ENCODE measurements around the gene SENP5.

Gene SENP5

GRCh38 chr3:196968233-196969133 lies 100.8 kb downstream of the SENP5 start, which contains the start of gene PIGZ:
Gene PIGZ, minus strand, starts transcription at chr3:196968833. Its CDS starts 16,802 bp downstream, at chr3:196952031.
- ChIA-PET CTCF (interaction anchor here (0.9 to 2.5 kb wide), 3 partner anchors 16 to 63 kb away, joined by 3 to 7 read pairs (median 3); no protein-coding TSS in a partner anchor), POLR2A (interaction anchor here (0.6 kb wide), 1 partner anchor 11 kb away, joined by 3 read pairs; no protein-coding TSS in a partner anchor)
- Histone ChIP-seq H3K4me3 (ENCODE audit: control insufficient read depth in 1 of 7, extremely low read depth in 1 of 7, insufficient read depth in 4 of 7, low read depth in 2 of 7, low read length in 6 of 7) (peak within 1 kb of the TSS; percentile 57 to 81 (median 73)), H3K27ac (ENCODE audit: insufficient read depth in 1 of 2, low read depth in 1 of 2, low read length in 2 of 2, poor library complexity in 1 of 2, severe bottlenecking in 2 of 2) (peak within 1 kb of the TSS in 1 of 2 experiments; percentile 43), H3K36me3 (ENCODE audit: control insufficient read depth in 4 of 4, insufficient read depth in 4 of 4, low read length in 3 of 4) (peaks cover 0 to 24% (median 2%) of the 10 kb centered on the region in 4 experiments), H3K9me3 (ENCODE audit: control extremely low read depth in 1 of 5, control insufficient read depth in 4 of 5, insufficient read depth in 2 of 5, low read depth in 1 of 5, low read length in 4 of 5) (peaks cover 0 to 2% (median 0%) of the 10 kb centered on the region in 5 experiments), H3K27me3 (replicated peaks in 2 of 5; ENCODE audit: control insufficient read depth in 4 of 5, insufficient read depth in 5 of 5, low read length in 4 of 5) (peaks cover 0 to 5% (median 0%) of the 10 kb centered on the region in 5 experiments), H3K4me1 (ENCODE audit: control extremely low read depth in 1 of 4, control insufficient read depth in 4 of 4, insufficient read depth in 4 of 4, low read length in 3 of 4) (peaks cover 0 to 21% (median 17%) of the 10 kb centered on the region in 4 experiments)
- DNase-seq: peak; percentile 17 to 50 (median 37)
- WGBS (ENCODE audit: insufficient coverage): 1% methylated on average over 76 of the region's 98 CpGs

GRCh38 chr3:196969134-196969659 lies 101.5 kb downstream of the SENP5 start:
- ChIA-PET CTCF (interaction anchor here (0.7 to 2.5 kb wide), 8 partner anchors 9 to 63 kb away, joined by 3 to 7 read pairs (median 4); no protein-coding TSS in a partner anchor), POLR2A (interaction anchor here (0.6 to 1.1 kb wide), 3 partner anchors 12 to 101 kb away, joined by 3 to 5 read pairs (median 3); partner anchors contain the start of gene NCBP2)
- peaks cover 0 to 21% (median 17%) of the 10 kb centered on the region in 4 experiments for H3K4me1 ChIP-seq (ENCODE audit: control extremely low read depth in 1 of 4, control insufficient read depth in 4 of 4, insufficient read depth in 4 of 4, low read length in 3 of 4)
- peak; percentile 24 to 70 (median 68) for DNase-seq
- H3K4me3 ChIP-seq (ENCODE audit: control insufficient read depth in 1 of 7, extremely low read depth in 1 of 7, insufficient read depth in 4 of 7, low read depth in 2 of 7, low read length in 6 of 7): peak overlapping the region; percentile 57 to 81 (median 73)
- H3K27ac ChIP-seq (ENCODE audit: insufficient read depth in 1 of 2, low read depth in 1 of 2, low read length in 2 of 2, poor library complexity in 1 of 2, severe bottlenecking in 2 of 2): peak overlapping the region in 1 of 2 experiments; percentile 43
- peaks cover 0 to 5% (median 0%) of the 10 kb centered on the region in 5 experiments for H3K27me3 ChIP-seq (replicated peaks in 2 of 5; ENCODE audit: control insufficient read depth in 4 of 5, insufficient read depth in 5 of 5, low read length in 4 of 5)
- H3K9me3 ChIP-seq (ENCODE audit: control extremely low read depth in 1 of 5, control insufficient read depth in 4 of 5, insufficient read depth in 2 of 5, low read depth in 1 of 5, low read length in 4 of 5): peaks cover 0 to 2% (median 0%) of the 10 kb centered on the region in 5 experiments
- WGBS (ENCODE audit: insufficient coverage): 2% methylated on average over 71 of the region's 72 CpGs
- peaks cover 0 to 22% (median 2%) of the 10 kb centered on the region in 4 experiments for H3K36me3 ChIP-seq (ENCODE audit: control insufficient read depth in 4 of 4, insufficient read depth in 4 of 4, low read length in 3 of 4)

- H3K4me3 ChIP-seq (ENCODE audit: control insufficient read depth in 1 of 7, extremely low read depth in 1 of 7, insufficient read depth in 4 of 7, low read depth in 2 of 7, low read length in 6 of 7): peak overlapping the region; percentile 57 to 81 (median 73)
- POLR2A ChIA-PET: interaction anchor here (0.5 to 1.1 kb wide), 3 partner anchors 27 to 783 kb away, joined by 3 to 5 read pairs (median 3); partner anchors contain the start of gene NCBP2
Measured at GRCh38 chr3:196969660-196970546, 102.2 kb downstream of the SENP5 start.

GRCh38 chr3:196970547-196971093 lies 102.9 kb downstream of the SENP5 start:
- Histone ChIP-seq H3K4me1 (ENCODE audit: control extremely low read depth in 1 of 4, control insufficient read depth in 4 of 4, insufficient read depth in 4 of 4, low read length in 3 of 4) (peaks cover 0 to 21% (median 17%) of the 10 kb centered on the region in 4 experiments), H3K4me3 (ENCODE audit: control insufficient read depth in 1 of 7, extremely low read depth in 1 of 7, insufficient read depth in 4 of 7, low read depth in 2 of 7, low read length in 6 of 7) (no peak overlapping the region), H3K27ac (ENCODE audit: insufficient read depth in 1 of 2, low read depth in 1 of 2, low read length in 2 of 2, poor library complexity in 1 of 2, severe bottlenecking in 2 of 2) (no peak overlapping the region), H3K9me3 (ENCODE audit: control extremely low read depth in 1 of 5, control insufficient read depth in 4 of 5, insufficient read depth in 2 of 5, low read depth in 1 of 5, low read length in 4 of 5) (peaks cover 0 to 2% (median 0%) of the 10 kb centered on the region in 5 experiments), H3K36me3 (ENCODE audit: control insufficient read depth in 4 of 4, insufficient read depth in 4 of 4, low read length in 3 of 4) (peaks cover 0 to 17% (median 2%) of the 10 kb centered on the region in 4 experiments), H3K27me3 (replicated peaks in 2 of 5; ENCODE audit: control insufficient read depth in 4 of 5, insufficient read depth in 5 of 5, low read length in 4 of 5) (peaks cover 0 to 5% (median 0%) of the 10 kb centered on the region in 5 experiments)
- WGBS (ENCODE audit: insufficient coverage): 96% methylated on average over 15 of the region's 15 CpGs
- ChIA-PET CTCF (interaction anchor here (0.7 to 1.7 kb wide), 7 partner anchors 11 to 135 kb away, joined by 3 to 6 read pairs (median 3); no protein-coding TSS in a partner anchor), POLR2A (no interaction called here)
- DNase-seq: no peak

More at GRCh38 chr3:196969660-196970546, 102.2 kb downstream of the SENP5 start:
- H3K9me3 ChIP-seq (ENCODE audit: control extremely low read depth in 1 of 5, control insufficient read depth in 4 of 5, insufficient read depth in 2 of 5, low read depth in 1 of 5, low read length in 4 of 5): peaks cover 0 to 2% (median 0%) of the 10 kb centered on the region in 5 experiments
- 11% methylated on average over 75 of the region's 100 CpGs for WGBS (ENCODE audit: insufficient coverage)
- H3K4me1 ChIP-seq (ENCODE audit: control extremely low read depth in 1 of 4, control insufficient read depth in 4 of 4, insufficient read depth in 4 of 4, low read length in 3 of 4): peaks cover 0 to 21% (median 17%) of the 10 kb centered on the region in 4 experiments
- H3K36me3 ChIP-seq (ENCODE audit: control insufficient read depth in 4 of 4, insufficient read depth in 4 of 4, low read length in 3 of 4): peaks cover 0 to 22% (median 2%) of the 10 kb centered on the region in 4 experiments
- CTCF ChIA-PET: interaction anchor here (0.7 to 2.5 kb wide), 11 partner anchors 9 to 134 kb away, joined by 3 to 7 read pairs (median 4); no protein-coding TSS in a partner anchor
- H3K27ac ChIP-seq (ENCODE audit: insufficient read depth in 1 of 2, low read depth in 1 of 2, low read length in 2 of 2, poor library complexity in 1 of 2, severe bottlenecking in 2 of 2): no peak overlapping the region
- DNase-seq: peak; percentile 67 to 79 (median 78)
- peaks cover 0 to 5% (median 0%) of the 10 kb centered on the region in 5 experiments for H3K27me3 ChIP-seq (replicated peaks in 2 of 5; ENCODE audit: control insufficient read depth in 4 of 5, insufficient read depth in 5 of 5, low read length in 4 of 5)

- Histone ChIP-seq H3K4me1 (ENCODE audit: control extremely low read depth in 1 of 4, control insufficient read depth in 4 of 4, insufficient read depth in 4 of 4, low read length in 3 of 4) (peaks cover 0 to 21% (median 17%) of the 10 kb centered on the region in 4 experiments), H3K4me3 (ENCODE audit: control insufficient read depth in 1 of 7, extremely low read depth in 1 of 7, insufficient read depth in 4 of 7, low read depth in 2 of 7, low read length in 6 of 7) (no peak overlapping the region), H3K27me3 (replicated peaks in 2 of 5; ENCODE audit: control insufficient read depth in 4 of 5, insufficient read depth in 5 of 5, low read length in 4 of 5) (peaks cover 0 to 5% (median 0%) of the 10 kb centered on the region in 5 experiments), H3K9me3 (ENCODE audit: control extremely low read depth in 1 of 5, control insufficient read depth in 4 of 5, insufficient read depth in 2 of 5, low read depth in 1 of 5, low read length in 4 of 5) (peaks cover 0 to 2% (median 0%) of the 10 kb centered on the region in 5 experiments), H3K27ac (ENCODE audit: insufficient read depth in 1 of 2, low read depth in 1 of 2, low read length in 2 of 2, poor library complexity in 1 of 2, severe bottlenecking in 2 of 2) (no peak overlapping the region), H3K36me3 (ENCODE audit: control insufficient read depth in 4 of 4, insufficient read depth in 4 of 4, low read length in 3 of 4) (peaks cover 0 to 13% (median 0%) of the 10 kb centered on the region in 4 experiments)
- DNase-seq: no peak
- POLR2A ChIA-PET: no interaction called here
- 91% methylated on average over 6 of the region's 7 CpGs for WGBS (ENCODE audit: insufficient coverage)
- CTCF ChIA-PET: interaction anchor here (1.3 to 1.7 kb wide), 4 partner anchors 11 to 26 kb away, joined by 3 to 6 read pairs (median 4); no protein-coding TSS in a partner anchor
Measured at GRCh38 chr3:196971094-196971698, 103.5 kb downstream of the SENP5 start.
